ENCODE results near the gene UHMK1. TPM values are rescaled to one million over a fixed set of nuclear protein-coding genes. Genes with fewer than 3 reads are reported as not detected.

The UHMK1 gene
- total and polyA plus RNA-seq, 8 donors = 4.3 to 19.0 (median 9.9) TPM

DNA sequence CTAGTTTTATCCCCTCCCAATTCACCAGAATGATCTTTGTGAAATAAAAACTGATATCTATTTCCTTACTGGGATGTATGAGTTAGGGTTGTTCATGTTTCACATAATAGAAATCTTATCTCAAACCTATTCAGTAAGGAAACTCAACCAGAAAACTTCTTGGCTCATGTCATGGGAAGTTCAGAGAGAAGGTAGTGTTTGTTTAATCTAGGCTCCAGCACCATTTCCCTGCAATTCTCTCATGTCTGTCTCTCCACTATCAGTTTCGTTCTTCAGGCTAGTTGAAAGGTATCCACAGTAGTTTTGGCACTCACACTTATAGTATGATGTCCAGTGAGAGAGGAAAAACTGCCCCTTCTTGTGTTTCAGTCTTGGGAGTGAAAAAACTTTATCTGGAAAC is 34.6 kb upstream of the UHMK1 start:
- no peak for FAIRE-seq
- TF ChIP-seq, protein P1, sequence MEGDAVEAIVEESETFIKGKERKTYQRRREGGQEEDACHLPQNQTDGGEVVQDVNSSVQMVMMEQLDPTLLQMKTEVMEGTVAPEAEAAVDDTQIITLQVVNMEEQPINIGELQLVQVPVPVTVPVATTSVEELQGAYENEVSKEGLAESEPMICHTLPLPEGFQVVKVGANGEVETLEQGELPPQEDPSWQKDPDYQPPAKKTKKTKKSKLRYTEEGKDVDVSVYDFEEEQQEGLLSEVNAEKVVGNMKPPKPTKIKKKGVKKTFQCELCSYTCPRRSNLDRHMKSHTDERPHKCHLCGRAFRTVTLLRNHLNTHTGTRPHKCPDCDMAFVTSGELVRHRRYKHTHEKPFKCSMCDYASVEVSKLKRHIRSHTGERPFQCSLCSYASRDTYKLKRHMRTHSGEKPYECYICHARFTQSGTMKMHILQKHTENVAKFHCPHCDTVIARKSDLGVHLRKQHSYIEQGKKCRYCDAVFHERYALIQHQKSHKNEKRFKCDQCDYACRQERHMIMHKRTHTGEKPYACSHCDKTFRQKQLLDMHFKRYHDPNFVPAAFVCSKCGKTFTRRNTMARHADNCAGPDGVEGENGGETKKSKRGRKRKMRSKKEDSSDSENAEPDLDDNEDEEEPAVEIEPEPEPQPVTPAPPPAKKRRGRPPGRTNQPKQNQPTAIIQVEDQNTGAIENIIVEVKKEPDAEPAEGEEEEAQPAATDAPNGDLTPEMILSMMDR (IDR thresholded peaks at IDR 0.05) = no peak
- no peak overlapping the region for H3K27ac ChIP-seq

DNA sequence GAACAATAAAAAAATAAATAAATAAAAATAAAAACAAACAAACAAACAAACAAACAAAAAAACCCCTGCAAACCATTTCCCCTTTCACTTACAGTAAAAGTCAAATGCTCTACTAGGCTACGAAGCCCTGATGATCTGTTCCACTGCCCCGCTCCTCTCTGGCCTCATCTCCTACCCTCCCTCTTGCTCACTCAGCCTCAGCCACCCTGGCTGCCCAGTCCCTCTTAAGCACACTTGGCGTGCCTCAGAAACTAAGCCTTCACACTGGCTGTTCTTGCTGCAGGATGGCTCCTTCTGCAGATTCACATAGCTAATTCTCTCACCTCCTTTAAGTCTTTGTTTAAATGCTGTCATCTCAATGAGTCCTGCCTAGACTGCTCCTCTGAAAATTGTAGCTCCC is 30.8 kb upstream of the UHMK1 start:
- peaks cover 0 to 8% (median 0%) of the 10 kb centered on the region in 4 donors for H3K27me3 ChIP-seq
- H3K27ac ChIP-seq = no peak overlapping the region
- TF ChIP-seq, protein P1 (IDR thresholded peaks at IDR 0.05) = no peak
- H3K4me3 ChIP-seq = no peak overlapping the region
- no peak for DNase-seq
- H3K36me3 ChIP-seq = no peaks in the 10 kb centered on the region
- H3K4me1 ChIP-seq = no peaks in the 10 kb centered on the region
- ATAC-seq = no peak
- intact Hi-C loops (cut with DNase I) = no loop called here
- no peak for FAIRE-seq
- H3K9me3 ChIP-seq = no peaks in the 10 kb centered on the region
- WGBS, 2 donors = 77 to 81% methylated on average over 3 of the region's 3 CpGs

More for the DNA sequence above, 34.6 kb upstream of the UHMK1 start:
- no peaks in the 10 kb centered on the region for H3K27me3 ChIP-seq
- H3K4me3 ChIP-seq = no peak overlapping the region
- no peaks in the 10 kb centered on the region for H3K36me3 ChIP-seq
- ATAC-seq = peak in 1 of 4 donors; percentile 37
- 11 to 22% methylated on average over 1 of the region's 1 CpG for WGBS, 2 donors
- no peak for DNase-seq
- H3K9me3 ChIP-seq = no peaks in the 10 kb centered on the region
- intact Hi-C loops (cut with DNase I) = no loop called here
- no peaks in the 10 kb centered on the region for H3K4me1 ChIP-seq

DNA sequence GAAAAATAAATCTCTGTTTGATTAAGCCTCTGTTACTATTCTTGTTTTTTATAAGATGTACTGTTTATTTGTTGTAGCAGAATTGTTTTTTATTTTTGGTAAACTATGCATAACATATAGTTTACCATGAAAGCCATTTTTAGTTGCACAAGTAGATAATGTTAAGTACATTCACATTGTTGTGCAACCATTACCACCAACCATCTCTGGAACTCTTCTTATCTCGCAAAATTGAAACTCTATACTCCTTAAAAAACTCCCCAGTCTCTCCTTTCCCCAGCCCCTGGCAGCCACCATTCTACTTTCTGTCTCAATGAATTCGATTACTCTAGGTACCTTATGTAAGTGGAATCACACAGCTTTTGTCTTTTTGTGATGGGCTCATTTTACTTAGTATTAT is 27.4 kb upstream of the UHMK1 start:
- Histone ChIP-seq H3K27me3 (peaks cover 0 to 8% (median 0%) of the 10 kb centered on the region in 4 donors), H3K9me3 (no peaks in the 10 kb centered on the region), H3K4me3 (no peak overlapping the region), H3K27ac (no peak overlapping the region), H3K4me1 (no peaks in the 10 kb centered on the region), H3K36me3 (no peaks in the 10 kb centered on the region)
- no peak for DNase-seq
- TF ChIP-seq, protein P1 (IDR thresholded peaks at IDR 0.05) = no peak
- intact Hi-C loops (cut with DNase I) = no loop called here
- ATAC-seq = no peak
- 50 to 68% methylated on average over 2 of the region's 2 CpGs for WGBS, 2 donors
- no peak for FAIRE-seq

DNA sequence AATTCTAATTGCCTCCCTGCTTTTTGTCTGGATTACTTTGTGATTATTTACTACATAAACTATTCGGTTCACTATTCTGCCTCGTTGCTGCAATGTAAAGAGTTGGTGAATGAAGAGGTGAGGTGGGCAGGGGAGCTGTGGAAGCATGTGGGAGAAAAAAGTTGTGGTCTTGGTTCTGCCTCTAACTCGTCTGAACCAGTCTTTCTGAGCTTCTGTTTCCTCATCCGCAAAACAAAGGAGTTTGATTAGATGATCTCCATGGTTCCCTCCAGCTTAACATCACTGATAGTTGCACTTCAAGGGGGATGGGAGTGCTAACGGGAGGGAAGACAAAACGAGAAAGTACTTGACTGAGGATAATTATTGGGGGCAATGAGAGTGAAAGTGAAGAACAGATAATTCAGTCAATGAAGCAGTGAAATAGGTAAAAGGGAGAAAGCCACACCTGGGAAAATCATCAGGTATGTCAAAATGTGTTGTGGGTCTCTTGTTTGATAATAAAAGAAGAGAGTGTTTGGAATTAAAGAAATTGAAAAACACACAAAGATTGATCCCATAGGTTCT is 26.2 kb upstream of the UHMK1 start:
- DNase-seq (no peak), ATAC-seq (no peak), FAIRE-seq (no peak)
- TF ChIP-seq, protein P1 (IDR thresholded peaks at IDR 0.05) = no peak
- Histone ChIP-seq H3K4me1 (no peaks in the 10 kb centered on the region), H3K9me3 (no peaks in the 10 kb centered on the region), H3K4me3 (no peak overlapping the region), H3K27ac (no peak overlapping the region), H3K27me3 (peaks cover 0 to 8% (median 0%) of the 10 kb centered on the region in 4 donors), H3K36me3 (no peaks in the 10 kb centered on the region)
- intact Hi-C loops (cut with DNase I) = no loop called here
- WGBS, 2 donors = 38% methylated on average over 6 of the region's 6 CpGs

DNA sequence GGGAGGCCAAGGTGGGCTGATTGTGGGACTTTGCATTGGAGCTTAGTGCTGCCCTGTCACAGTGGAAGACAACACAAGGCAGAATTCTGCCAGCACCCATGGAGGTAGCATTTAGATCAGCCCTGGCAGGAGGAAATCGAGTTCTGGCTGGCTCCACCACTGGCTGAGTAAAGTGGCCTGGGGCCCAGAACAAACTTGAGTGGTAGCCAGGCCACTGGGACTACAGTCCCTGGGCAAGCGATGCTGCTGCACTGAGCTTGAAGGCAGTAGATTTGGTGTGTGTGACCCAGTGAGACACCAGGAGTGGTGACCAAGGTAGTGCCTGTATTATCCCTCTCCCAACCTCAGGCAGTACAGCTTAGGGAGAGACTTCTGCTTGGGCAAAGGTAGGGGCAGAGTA is 22.5 kb upstream of the UHMK1 start:
- H3K27me3 ChIP-seq = no peaks in the 10 kb centered on the region

More for the DNA sequence above, 22.5 kb upstream of the UHMK1 start:
- TF ChIP-seq, protein P1 (IDR thresholded peaks at IDR 0.05) = no peak
- intact Hi-C loops (cut with DNase I) = no loop called here
- WGBS, 2 donors = 69 to 71% methylated on average over 2 of the region's 2 CpGs
- DNase-seq = no peak
- Histone ChIP-seq H3K9me3 (no peaks in the 10 kb centered on the region), H3K36me3 (no peaks in the 10 kb centered on the region), H3K27ac (no peak overlapping the region), H3K4me3 (no peak overlapping the region), H3K4me1 (no peaks in the 10 kb centered on the region)
- no peak for ATAC-seq
- no peak for FAIRE-seq
